Astrocyte of the cerebellum (primary cell): ENCODE measurements around the gene HHAT.

ENCODE experiments used
- DNase-seq: peaks from one replicate; pipeline ENCODE4 v3.0.0-alpha.2; 2011; ENCODE audit warnings: low read depth
- H3K4me3 ChIP-seq: 2 replicates; pipeline ENCODE4 v1.5.1; 2011; ENCODE audit warnings: mild to moderate bottlenecking, low read depth, low read length, moderate library complexity
- CTCF ChIP-seq: IDR thresholded peaks from 2 replicates; pipeline ENCODE4 v1.5.1; 2012; ENCODE audit warnings: low read length, low read depth, moderate library complexity, mild to moderate bottlenecking; ENCODE audit errors: missing control alignments
- in situ Hi-C: cut with HindIII; loops from 2 replicates; pipeline ENCODE4 v1.10.0; 2017; ENCODE audit warnings: low sequenced_read_pairs

The HHAT gene

GRCh38 chr1:210369425-210369824 lies 40.7 kb downstream of the HHAT start:
- no peak for DNase-seq
- no peak for TF ChIP-seq CTCF
- H3K4me3 ChIP-seq: no peak overlapping the region
- in situ Hi-C loops: loop anchor here (5.0 kb wide), 1 partner anchor 38 kb away; no protein-coding TSS in a partner anchor

- no peak overlapping the region for H3K4me3 ChIP-seq
- DNase-seq: no peak
- in situ Hi-C loops: no loop called here
- TF ChIP-seq CTCF: no peak
Measured at GRCh38 chr1:210371916-210372315, 43.2 kb downstream of the HHAT start.

GRCh38 chr1:210372491-210372890 lies 43.8 kb downstream of the HHAT start:
- no peak for DNase-seq
- TF ChIP-seq CTCF: no peak
- in situ Hi-C loops: no loop called here
- no peak overlapping the region for H3K4me3 ChIP-seq

GRCh38 chr1:210372931-210373627 lies 44.4 kb downstream of the HHAT start:
- in situ Hi-C loops: no loop called here
- no peak overlapping the region for H3K4me3 ChIP-seq
- DNase-seq: no peak

GRCh38 chr1:210373628-210373877 lies 44.9 kb downstream of the HHAT start:
- no peak for TF ChIP-seq CTCF
- H3K4me3 ChIP-seq: no peak overlapping the region
- DNase-seq: no peak

More at GRCh38 chr1:210372931-210373627, 44.4 kb downstream of the HHAT start:
- TF ChIP-seq CTCF: no peak

GRCh38 chr1:210373878-210374599 lies 45.3 kb downstream of the HHAT start:
- peak; percentile 90 for DNase-seq
- no peak overlapping the region for H3K4me3 ChIP-seq

More at GRCh38 chr1:210373628-210373877, 44.9 kb downstream of the HHAT start:
- in situ Hi-C loops: no loop called here

More at GRCh38 chr1:210373878-210374599, 45.3 kb downstream of the HHAT start:
- peak; percentile 98 for TF ChIP-seq CTCF
- in situ Hi-C loops: no loop called here
